GM12874 (cell line): ENCODE measurements around the gene GJC1.

Experiments used
- TF ChIP-seq, protein P1 (sequence below): IDR thresholded peaks from 2 replicates; pipeline ENCODE4 v1.5.1; 2011; ENCODE audit warnings: low read depth, mild to moderate bottlenecking, control low read depth, low read length, moderate library complexity; ENCODE audit not compliant: insufficient read depth

GJC1 gene

GRCh38 chr17:44759086-44759915, 70.8 kb downstream of the GJC1 start:
- TF ChIP-seq, protein P1, sequence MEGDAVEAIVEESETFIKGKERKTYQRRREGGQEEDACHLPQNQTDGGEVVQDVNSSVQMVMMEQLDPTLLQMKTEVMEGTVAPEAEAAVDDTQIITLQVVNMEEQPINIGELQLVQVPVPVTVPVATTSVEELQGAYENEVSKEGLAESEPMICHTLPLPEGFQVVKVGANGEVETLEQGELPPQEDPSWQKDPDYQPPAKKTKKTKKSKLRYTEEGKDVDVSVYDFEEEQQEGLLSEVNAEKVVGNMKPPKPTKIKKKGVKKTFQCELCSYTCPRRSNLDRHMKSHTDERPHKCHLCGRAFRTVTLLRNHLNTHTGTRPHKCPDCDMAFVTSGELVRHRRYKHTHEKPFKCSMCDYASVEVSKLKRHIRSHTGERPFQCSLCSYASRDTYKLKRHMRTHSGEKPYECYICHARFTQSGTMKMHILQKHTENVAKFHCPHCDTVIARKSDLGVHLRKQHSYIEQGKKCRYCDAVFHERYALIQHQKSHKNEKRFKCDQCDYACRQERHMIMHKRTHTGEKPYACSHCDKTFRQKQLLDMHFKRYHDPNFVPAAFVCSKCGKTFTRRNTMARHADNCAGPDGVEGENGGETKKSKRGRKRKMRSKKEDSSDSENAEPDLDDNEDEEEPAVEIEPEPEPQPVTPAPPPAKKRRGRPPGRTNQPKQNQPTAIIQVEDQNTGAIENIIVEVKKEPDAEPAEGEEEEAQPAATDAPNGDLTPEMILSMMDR, result no peak

- TF ChIP-seq, protein P1, result no peak
These were observed 71.5 kb downstream of the GJC1 start, which contains the start of gene ADAM11 for GRCh38 chr17:44758414-44759085. ADAM11 (plus strand) TSS chr17:44758988; CDS start chr17:44759200, 212 bp downstream.

DNA sequence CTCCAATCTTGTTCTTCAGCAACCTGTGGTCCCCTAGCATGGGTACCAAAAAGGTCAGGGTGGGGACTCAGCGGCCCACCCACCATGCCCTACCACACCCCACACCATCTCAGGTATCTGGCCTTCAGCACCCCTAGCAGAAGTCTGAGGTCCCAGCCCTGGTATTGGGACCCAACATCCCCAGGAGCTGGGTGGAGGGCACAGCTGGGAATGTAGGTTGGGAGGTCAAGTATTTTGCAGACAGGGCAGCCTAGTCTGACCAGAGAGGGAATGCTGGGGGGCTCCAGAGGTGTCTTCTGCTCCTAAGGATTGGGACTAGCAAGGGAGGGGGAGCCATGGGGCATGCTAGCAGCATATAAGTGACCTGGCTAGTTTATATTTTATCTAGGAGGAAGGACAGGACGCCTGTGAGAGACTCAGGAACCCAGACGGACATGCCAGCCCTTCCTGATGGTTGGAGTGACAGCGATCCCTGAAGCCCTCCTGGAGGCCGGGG, 72.1 kb downstream of the GJC1 start:
- TF ChIP-seq, protein P1, result no peak

DNA sequence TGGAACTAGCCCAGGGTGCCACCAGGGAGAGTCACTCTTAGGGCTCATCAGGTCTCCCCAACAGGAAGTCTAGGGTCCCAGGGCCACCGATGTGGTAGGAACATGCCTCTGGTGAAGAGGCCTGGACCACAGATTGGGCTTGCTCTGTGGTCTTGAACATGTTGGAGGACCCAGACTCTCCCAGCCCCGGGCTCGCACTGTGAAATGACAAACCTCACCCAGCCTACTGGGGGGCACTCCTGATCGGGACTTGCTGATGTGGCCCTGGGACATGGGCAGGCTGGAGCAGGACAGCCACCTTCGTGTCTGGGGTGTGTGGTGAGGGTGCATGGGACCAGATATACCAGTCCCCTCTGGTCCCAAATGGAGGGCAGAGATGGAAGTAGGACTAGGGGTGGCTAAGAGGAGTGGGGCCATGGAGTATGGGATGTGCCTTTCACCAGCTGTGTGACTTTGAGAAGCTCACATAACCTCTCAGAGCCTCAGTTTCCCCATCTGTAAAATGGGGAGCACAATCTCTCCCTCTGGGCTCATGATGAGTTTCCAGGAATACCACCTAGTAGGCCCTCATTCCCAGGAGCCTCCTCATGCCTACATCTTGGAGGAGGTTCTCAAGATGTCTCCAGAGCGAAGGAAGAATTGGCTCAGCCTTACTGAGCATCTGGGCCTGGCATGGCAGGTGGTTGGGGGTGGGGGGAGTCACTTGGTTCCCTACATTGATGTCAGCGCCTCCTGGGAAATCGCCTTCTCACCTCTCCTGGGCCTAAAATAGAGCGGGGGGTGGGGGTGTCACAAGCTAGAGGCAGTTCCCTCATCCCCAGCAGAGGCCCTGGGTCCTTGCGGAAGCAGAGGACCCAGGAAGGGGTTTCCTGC, 72.8 kb downstream of the GJC1 start:
- TF ChIP-seq, protein P1, result no peak

DNA sequence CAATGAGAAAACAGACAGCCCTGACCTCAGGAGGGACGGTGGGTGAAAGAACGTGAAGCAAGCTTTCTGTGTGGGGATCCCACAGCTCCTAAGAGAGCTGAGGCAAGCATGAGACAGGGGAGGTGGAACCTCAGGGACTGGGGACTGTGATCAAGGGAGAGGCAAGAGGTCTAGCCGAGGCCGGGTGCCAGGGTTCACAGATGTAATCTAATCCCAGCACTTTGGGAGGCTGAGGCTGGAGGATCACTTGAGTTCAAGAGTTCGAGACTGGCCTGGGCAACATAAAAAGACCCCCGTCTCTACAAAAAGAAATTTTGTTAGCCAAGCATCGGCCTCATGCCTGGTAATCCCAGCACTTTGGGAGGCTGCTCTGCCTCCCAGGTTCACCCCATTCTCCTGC, 75.8 kb downstream of the GJC1 start:
- TF ChIP-seq, protein P1, result no peak

DNA sequence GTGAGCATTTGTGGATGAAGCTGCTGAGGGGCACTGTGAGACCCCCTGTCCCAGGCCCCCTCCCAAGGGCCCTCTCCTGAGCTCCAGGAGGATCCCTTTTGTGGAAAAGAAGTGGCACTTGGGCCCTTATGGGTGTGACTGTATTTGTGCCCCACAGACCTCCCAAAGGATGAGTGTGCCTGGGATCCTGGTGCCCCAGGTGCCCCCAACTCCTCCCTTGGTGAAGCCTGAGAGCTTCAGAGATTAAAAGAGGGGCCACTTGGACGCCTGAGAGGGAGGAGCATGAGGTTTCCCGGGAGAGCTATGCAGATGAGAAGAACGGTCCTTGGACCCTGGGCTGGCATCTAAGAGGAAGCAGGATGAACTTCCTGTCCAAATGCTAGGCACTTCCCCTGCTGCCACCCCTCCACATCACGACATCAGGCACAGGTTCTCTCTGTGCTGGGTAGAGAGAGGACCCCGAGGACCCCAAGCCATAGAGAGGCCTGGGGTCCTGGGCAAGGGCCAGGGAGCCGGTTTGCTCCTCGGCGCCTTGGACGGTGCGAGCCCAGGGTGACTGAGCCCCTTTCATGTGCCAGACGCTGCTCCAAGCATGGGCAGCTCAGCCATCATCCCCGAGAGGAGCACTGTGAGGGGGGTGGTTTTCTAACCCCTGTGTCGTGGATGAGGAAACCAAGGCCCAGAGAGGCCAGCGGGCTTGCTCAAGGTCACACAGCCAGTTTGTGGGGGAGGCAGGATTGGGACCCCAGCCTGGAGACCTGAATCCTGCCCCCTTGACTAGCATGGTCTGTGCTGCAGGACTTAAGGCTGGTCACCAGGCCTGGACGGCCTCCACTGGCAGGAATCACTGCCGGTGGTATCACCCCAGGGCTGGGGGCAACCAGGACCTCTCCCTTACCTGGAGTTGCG, 76.9 kb downstream of the GJC1 start:
- TF ChIP-seq, protein P1, result no peak
